Activated CD4-positive, alpha-beta memory T cell treated with anti-CD3 and anti-CD28 coated beads, Interleukin-2, amount 10 ng/mL, durations not matched to agents 7 days and 5 days (primary cell): ENCODE data around the gene AGAP2. TPM values are rescaled to one million over a fixed set of nuclear protein-coding genes. Genes with fewer than 3 reads are reported as not detected.
"Not testable (repeated sequence)": the region's sequence is repeated elsewhere in the genome, so short reads cannot be mapped to it uniquely, and the experiment has no call there.

Source experiments
- CTCF ChIA-PET: fragments of 350-600 bp; sonication (Branson Sonifier 250); formaldehyde crosslinking; loops from one replicate; lab custom pipeline; 2021; ENCODE audit warnings: antibody characterized with exemption, inconsistent platforms; lab: Charles Lee
- POLR2A ChIA-PET: fragments of 350-600 bp; sonication (Branson Sonifier 250); formaldehyde crosslinking; loops from one replicate; lab custom pipeline; 2021; ENCODE audit warnings: antibody characterized with exemption; lab: Charles Lee
- DNase-seq: peaks from one replicate; pipeline ENCODE4 v3.0.0-alpha.2; 2020
- H3K27ac Mint-ChIP-seq: one replicate; pipeline ENCODE4 v1.8.0; 2021; ENCODE audit warnings: mild to moderate bottlenecking, mixed read lengths
- H3K27me3 Mint-ChIP-seq: one replicate; pipeline ENCODE4 v1.8.0; 2021; ENCODE audit warnings: mixed read lengths
- H3K36me3 Mint-ChIP-seq: one replicate; pipeline ENCODE4 v1.8.0; 2021; ENCODE audit warnings: low read depth, mixed read lengths
- H3K4me1 Mint-ChIP-seq: one replicate; pipeline ENCODE4 v1.8.0; 2021; ENCODE audit warnings: mixed read lengths
- H3K4me3 Mint-ChIP-seq: one replicate; pipeline ENCODE4 v1.8.0; 2021; ENCODE audit warnings: mild to moderate bottlenecking, mixed read lengths
- H3K9me3 Mint-ChIP-seq: one replicate; pipeline ENCODE4 v1.8.0; 2021; ENCODE audit warnings: mixed read lengths
- total RNA-seq, 2 experiments: library from RNA; stranded (reverse); gene quantifications; one replicate each; pipeline ENCODE4 v1.2.3, GENCODE V29; 2021

Gene AGAP2
- total RNA-seq, 2 experiments from 2014 or later = 84.5 to 85.1 TPM

DNA sequence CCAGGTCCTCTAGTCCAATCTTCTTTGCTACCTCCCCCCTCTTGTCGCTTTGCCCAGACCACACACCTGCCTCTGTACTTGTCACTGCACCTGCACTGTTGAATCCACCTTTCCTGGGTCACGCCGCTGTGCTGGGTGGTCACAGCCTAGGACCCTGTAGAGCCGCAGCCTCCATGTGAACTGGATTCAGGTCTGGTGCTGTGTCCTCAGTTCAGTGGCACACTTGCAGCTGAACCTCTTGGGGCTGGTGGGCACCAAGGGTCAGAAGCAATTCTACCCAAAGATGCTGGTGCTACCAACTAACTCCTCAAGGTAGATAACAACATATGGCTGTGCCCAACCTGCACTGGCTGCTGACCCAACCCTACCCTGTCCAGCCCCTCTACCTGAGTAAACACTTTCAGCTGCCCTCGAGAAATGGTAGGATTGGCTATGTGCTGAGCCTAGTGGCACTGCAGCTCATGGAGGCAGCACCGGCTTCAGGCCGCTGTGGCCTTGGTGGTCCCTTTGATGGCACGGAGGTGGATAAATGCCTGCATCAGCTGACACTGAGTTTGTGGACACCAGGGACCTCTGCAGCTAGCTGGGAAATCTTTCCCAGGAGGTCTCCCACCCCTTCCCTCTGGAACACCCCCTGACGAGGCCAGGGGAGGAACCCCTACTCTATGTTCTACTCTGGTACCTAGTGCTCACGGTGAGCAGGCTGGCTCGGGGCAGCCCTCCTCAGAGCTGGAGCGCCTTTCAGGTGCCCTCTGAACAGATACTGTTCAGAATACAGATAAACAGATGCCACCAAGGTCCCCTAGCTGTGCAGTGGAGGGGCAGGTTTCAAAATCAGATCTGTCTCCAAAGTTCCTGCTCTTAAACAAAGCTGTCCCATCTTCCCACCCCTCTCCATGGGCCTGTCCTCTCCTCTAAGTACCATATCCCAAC, 14.3 kb downstream of the AGAP2 start:
- H3K4me1 Mint-ChIP-seq = peaks cover 2% of the 10 kb centered on the region
- peaks cover 60% of the 10 kb centered on the region for H3K36me3 Mint-ChIP-seq
- no peaks in the 10 kb centered on the region for H3K9me3 Mint-ChIP-seq
- H3K27ac Mint-ChIP-seq = peak overlapping the region; percentile 19
- H3K27me3 Mint-ChIP-seq = no peaks in the 10 kb centered on the region
- no peak for DNase-seq
- POLR2A ChIA-PET = interaction anchor here (0.9 to 2.8 kb wide), 7 partner anchors 8 to 30 kb away, joined by 3 to 12 read pairs (median 5); partner anchors contain the start of genes OS9 and TSPAN31
- H3K4me3 Mint-ChIP-seq = no peak overlapping the region
- CTCF ChIA-PET = interaction anchor here (0.7 kb wide), 1 partner anchor 32 kb away, joined by 4 read pairs; no protein-coding TSS in a partner anchor

DNA sequence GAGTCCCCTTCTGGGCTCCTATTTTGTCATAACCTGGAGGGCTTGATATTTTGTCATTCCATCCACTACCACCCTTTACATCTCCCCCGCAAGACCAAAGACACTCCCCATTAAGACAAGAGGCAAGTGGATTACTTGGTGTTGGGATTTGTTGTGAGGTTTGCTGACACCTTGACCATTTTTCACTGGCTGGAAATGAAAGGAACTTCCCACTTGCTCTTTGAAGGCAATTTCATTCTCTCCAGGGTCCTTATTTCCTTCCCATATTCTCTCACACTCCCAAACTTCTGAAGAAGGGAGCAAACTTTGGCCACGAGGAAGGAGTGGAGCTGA, 14.9 kb downstream of the AGAP2 start:
- H3K36me3 Mint-ChIP-seq = peaks cover 62% of the 10 kb centered on the region
- ChIA-PET POLR2A (interaction anchor here (0.9 to 2.8 kb wide), 6 partner anchors 9 to 30 kb away, joined by 3 to 12 read pairs (median 6); partner anchors contain the start of genes OS9 and TSPAN31), CTCF (interaction anchor here (0.9 kb wide), 1 partner anchor 140 kb away, joined by 4 read pairs; no protein-coding TSS in a partner anchor)

DNA sequence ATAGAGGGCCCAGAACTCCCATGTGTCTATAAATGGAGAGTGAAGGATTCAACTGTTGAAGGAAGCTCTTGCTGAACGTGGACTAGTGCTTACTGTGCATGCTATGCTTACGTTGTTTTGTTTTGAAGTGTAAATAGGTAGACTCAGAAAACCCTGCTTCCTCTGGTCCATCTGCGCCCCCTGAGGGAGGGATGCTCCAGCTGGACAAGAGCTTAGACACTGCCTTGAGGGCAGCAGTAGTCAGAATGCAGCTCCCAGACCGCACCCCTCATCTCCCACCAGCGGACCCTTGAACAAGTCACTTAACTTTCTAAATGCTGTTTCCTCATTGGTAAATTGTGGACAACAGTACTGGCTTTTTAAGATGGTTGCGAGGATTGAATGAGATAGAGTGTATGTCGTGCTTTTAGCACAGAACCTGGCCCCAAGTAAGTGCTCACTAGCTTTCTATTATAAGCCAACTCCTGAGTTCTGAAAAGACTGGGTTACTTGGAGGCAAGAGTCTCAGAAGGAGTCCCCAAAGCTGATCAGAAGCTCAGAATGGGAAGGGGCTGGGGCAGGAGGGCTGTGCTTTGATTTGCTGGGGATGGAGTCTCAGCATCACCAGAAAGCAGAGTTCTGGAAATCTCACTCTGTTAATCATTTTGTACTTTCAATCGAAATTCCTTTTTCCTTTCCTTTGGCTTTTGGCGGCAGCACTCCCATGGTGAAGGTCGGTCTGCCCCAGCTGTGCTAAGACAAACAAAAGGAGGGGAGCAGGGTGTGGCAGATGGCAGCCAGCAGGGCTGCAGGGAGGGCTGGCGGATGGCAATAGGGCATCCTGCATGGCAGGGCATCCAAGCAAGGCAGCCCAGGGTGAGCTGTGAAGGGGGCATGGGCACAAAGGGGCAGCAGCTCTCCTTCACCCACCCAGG, 15.6 kb downstream of the AGAP2 start:
- POLR2A ChIA-PET = interaction anchor here (1.0 to 2.8 kb wide), 8 partner anchors 9 to 29 kb away, joined by 3 to 12 read pairs (median 3); partner anchors contain the start of genes OS9 and TSPAN31
- Mint-ChIP-seq H3K36me3 (peaks cover 61% of the 10 kb centered on the region), H3K4me3 (no peak overlapping the region), H3K9me3 (no peaks in the 10 kb centered on the region), H3K27me3 (no peaks in the 10 kb centered on the region), H3K4me1 (peaks cover 2% of the 10 kb centered on the region), H3K27ac (peak overlapping the region; percentile 26)
- DNase-seq = no peak
- CTCF ChIA-PET = interaction anchor here (0.6 to 1.1 kb wide), 4 partner anchors 13 to 140 kb away, joined by 3 to 4 read pairs (median 4); no protein-coding TSS in a partner anchor

More for the DNA sequence above, 14.9 kb downstream of the AGAP2 start:
- no peak for DNase-seq
- Mint-ChIP-seq H3K4me1 (peaks cover 2% of the 10 kb centered on the region), H3K27me3 (no peaks in the 10 kb centered on the region), H3K27ac (no peak overlapping the region), H3K4me3 (no peak overlapping the region), H3K9me3 (no peaks in the 10 kb centered on the region)

DNA sequence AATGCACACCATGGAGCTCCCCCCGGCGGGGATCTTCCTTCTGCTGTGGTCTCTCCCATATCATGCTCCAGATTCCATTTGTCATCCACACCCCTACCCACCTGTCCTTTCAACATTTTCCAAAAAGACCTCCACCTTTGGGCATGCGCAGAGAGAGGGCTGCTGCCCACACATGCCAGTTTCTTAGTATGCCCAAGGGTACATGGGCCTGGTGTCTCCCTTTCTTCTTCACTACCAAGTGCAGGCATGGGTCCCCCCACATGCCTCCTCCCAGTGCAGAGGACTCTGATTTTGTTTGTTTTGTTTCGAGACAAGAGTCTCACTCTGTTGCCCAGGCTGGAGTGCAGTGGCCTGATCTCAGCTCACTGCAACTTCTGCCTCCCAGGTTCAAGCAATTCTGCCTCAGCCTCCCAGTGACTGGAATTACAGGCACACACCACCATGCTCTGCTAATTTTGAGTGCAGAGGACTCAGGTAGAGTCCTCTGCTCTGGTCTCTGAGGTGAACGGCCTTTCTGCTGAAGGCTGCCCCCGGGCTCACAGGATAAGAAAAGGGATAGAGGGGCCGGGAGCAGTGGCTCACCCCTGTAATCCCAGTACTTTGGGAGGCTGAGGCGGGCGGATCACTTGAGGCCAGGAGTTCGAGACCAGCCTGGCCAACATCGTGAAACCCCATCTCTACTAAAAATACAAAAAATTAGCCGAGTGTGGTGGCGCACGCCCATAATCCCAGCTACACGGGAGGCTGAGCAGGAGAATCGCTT, 16.5 kb downstream of the AGAP2 start:
- ChIA-PET CTCF (interaction anchor here (1.1 kb wide), 1 partner anchor 19 kb away, joined by 3 read pairs; no protein-coding TSS in a partner anchor), POLR2A (interaction anchor here (0.7 to 3.4 kb wide), 11 partner anchors 8 to 28 kb away, joined by 3 to 27 read pairs (median 4); partner anchors contain the start of gene OS9)
- not testable (repeated sequence) for H3K4me1 Mint-ChIP-seq, H3K9me3 Mint-ChIP-seq, DNase-seq, H3K27me3 Mint-ChIP-seq, H3K4me3 Mint-ChIP-seq, H3K27ac Mint-ChIP-seq
- H3K36me3 Mint-ChIP-seq = peaks cover 56% of the 10 kb centered on the region

DNA sequence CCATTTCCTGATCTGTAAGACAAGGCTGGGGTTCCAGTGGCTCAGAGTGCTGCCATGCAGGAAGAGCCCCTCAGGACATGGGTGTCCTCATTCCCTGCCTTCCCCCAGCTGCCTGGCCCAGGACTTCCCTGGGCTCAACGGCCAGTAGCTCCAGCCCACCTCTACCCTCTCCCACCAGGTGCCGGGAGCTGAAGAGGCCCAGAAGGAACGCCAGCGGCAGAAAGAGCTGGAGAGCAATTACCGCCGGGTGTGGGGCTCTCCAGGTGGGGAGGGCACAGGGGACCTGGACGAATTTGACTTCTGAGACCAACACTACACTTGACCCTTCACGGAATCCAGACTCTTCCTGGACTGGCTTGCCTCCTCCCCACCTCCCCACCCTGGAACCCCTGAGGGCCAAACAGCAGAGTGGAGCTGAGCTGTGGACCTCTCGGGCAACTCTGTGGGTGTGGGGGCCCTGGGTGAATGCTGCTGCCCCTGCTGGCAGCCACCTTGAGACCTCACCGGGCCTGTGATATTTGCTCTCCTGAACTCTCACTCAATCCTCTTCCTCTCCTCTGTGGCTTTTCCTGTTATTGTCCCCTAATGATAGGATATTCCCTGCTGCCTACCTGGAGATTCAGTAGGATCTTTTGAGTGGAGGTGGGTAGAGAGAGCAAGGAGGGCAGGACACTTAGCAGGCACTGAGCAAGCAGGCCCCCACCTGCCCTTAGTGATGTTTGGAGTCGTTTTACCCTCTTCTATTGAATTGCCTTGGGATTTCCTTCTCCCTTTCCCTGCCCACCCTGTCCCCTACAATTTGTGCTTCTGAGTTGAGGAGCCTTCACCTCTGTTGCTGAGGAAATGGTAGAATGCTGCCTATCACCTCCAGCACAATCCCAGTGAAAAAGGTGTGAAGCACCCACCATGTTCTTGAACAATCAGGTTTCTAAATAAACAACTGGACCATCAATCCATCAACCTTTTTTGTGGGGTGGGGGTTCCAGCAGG, 17.6 kb downstream of the AGAP2 start:
- Mint-ChIP-seq H3K4me1 (peaks cover 2% of the 10 kb centered on the region), H3K4me3 (no peak overlapping the region), H3K27me3 (no peaks in the 10 kb centered on the region), H3K36me3 (peaks cover 57% of the 10 kb centered on the region), H3K9me3 (no peaks in the 10 kb centered on the region), H3K27ac (no peak overlapping the region)
- ChIA-PET POLR2A (interaction anchor here (1.3 to 3.4 kb wide), 9 partner anchors 9 to 36 kb away, joined by 3 to 27 read pairs (median 4); partner anchors contain the start of genes OS9 and TSPAN31), CTCF (no interaction called here)
- no peak for DNase-seq

DNA sequence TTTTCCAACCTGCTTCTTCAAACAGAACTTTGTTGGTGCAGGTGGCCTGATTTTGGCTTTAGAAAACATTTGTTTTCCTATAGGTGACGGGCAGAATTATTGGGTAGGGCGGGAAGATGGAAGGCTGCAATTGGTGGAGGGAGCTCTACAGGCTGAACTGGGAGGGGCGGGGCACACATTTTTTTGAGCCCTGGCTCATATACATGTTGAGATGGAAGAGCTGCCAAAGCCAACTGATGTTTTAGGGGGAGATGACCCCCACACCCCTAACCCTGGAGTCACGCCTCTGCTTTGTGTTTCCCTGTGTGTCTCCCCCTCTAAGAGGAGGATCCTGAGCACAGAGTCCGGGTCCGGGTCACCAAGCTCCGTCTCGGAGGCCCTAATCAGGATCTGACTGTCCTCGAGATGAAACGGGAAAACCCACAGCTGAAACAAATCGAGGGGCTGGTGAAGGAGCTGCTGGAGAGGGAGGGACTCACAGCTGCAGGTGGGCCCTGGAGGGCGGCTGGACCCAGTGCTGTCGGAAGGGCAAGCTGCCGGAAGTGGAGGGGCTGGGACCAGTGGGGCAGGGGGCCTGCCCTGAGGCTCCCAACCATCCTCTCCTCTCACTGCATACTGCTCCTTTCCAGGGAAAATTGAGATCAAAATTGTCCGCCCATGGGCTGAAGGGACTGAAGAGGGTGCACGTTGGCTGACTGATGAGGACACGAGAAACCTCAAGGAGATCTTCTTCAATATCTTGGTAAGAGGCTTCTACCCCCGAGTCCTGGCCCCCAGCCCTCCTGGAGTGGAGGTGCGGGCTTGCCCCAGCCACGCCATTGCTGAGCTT, 18.6 kb downstream of the AGAP2 start:
- Mint-ChIP-seq H3K36me3 (peaks cover 58% of the 10 kb centered on the region), H3K27me3 (no peaks in the 10 kb centered on the region), H3K4me3 (no peak overlapping the region), H3K4me1 (peaks cover 1% of the 10 kb centered on the region), H3K9me3 (no peaks in the 10 kb centered on the region), H3K27ac (no peak overlapping the region)
- POLR2A ChIA-PET = interaction anchor here (0.6 to 3.4 kb wide), 10 partner anchors 10 to 188 kb away, joined by 3 to 27 read pairs (median 4); partner anchors contain the start of genes OS9 and TSPAN31
- CTCF ChIA-PET = interaction anchor here (1.5 kb wide), 1 partner anchor 22 kb away, joined by 6 read pairs; no protein-coding TSS in a partner anchor
- no peak for DNase-seq

DNA sequence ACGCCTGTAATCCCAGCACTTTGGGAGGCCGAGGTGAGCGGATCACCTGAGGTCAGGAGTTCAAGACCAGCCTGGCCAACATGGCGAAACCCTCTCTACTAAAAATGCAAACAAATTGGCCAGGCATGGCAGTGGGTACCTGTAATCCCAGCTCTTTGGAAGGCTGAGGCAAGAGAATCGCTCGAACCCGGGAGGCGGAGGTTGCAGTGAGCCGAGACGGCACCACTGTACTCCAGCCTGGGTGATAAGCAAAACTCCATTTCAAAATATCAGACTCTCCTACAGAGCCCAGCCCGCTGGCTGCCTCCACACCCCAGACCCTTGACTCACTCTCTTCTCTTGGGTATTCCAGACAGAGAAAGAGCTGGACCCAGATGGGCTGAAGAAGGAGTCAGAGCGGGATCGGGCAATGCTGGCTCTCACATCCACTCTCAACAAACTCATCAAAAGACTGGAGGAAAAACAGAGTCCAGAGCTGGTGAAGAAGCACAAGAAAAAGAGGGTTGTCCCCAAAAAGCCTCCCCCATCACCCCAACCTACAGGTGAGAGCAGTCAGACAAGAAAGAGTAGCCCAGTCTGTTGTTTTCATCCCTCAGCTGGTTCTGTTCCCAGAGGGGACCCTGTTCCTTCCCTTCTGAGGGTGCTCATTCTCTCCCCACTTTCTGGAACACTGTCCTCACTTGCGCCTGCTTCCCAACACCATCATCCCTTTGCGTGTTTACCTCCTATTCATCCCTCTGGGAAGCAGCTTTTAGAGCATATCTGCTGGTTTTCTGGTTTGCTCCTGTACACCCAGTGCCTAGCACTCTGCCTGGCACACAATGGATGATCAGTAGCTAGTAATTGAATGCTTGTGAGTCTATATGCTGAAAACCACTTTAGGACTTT, 19.7 kb downstream of the AGAP2 start:
- H3K4me3 Mint-ChIP-seq = no peak overlapping the region
- peaks cover 53% of the 10 kb centered on the region for H3K36me3 Mint-ChIP-seq
- H3K9me3 Mint-ChIP-seq = no peaks in the 10 kb centered on the region
- no peaks in the 10 kb centered on the region for H3K4me1 Mint-ChIP-seq
- DNase-seq = no peak
- no peaks in the 10 kb centered on the region for H3K27me3 Mint-ChIP-seq
- CTCF ChIA-PET = interaction anchor here (1.5 kb wide), 1 partner anchor 23 kb away, joined by 6 read pairs; no protein-coding TSS in a partner anchor
- H3K27ac Mint-ChIP-seq = no peak overlapping the region
- POLR2A ChIA-PET = interaction anchor here (0.8 to 3.4 kb wide), 9 partner anchors 9 to 135 kb away, joined by 3 to 27 read pairs (median 4); partner anchors contain the start of genes CDK4, OS9 and TSPAN31

DNA sequence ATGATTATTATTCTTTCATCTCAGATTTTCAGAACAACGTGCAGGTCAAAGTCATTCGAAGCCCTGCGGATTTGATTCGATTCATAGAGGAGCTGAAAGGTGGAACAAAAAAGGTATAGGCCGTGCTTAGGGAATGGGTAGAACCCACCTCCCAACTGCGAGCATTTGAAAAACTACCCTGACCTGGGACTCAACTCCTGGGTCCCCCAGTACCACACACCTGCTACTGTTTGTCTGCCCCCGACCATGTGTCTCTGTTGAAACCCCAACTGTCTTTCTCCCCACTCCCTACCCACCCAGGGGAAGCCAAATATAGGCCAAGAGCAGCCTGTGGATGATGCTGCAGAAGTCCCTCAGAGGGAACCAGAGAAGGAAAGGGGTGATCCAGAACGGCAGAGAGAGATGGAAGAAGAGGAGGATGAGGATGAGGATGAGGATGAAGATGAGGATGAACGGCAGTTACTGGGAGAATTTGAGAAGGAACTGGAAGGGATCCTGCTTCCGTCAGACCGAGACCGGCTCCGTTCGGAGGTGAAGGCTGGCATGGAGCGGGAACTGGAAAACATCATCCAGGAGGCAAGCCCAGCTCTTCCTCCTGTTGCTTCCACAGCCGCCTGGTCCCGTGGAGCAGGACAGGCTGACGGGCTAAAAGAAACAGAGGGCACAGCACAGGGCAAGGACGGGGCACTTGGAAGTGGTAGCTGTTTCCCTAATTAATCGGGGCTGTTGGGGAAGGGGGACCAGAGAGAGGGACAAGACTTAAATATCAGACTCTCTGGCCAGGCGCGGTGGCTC, 20.5 kb downstream of the AGAP2 start:
- H3K9me3 Mint-ChIP-seq = no peaks in the 10 kb centered on the region
- H3K27ac Mint-ChIP-seq = no peak overlapping the region
- CTCF ChIA-PET = no interaction called here
- H3K36me3 Mint-ChIP-seq = peaks cover 53% of the 10 kb centered on the region
- no peak overlapping the region for H3K4me3 Mint-ChIP-seq
- no peaks in the 10 kb centered on the region for H3K27me3 Mint-ChIP-seq
- no peak for DNase-seq
- POLR2A ChIA-PET = interaction anchor here (0.6 to 1.7 kb wide), 4 partner anchors 8 to 238 kb away, joined by 3 to 4 read pairs (median 4); partner anchors contain the start of gene ARHGAP9
- no peaks in the 10 kb centered on the region for H3K4me1 Mint-ChIP-seq

DNA sequence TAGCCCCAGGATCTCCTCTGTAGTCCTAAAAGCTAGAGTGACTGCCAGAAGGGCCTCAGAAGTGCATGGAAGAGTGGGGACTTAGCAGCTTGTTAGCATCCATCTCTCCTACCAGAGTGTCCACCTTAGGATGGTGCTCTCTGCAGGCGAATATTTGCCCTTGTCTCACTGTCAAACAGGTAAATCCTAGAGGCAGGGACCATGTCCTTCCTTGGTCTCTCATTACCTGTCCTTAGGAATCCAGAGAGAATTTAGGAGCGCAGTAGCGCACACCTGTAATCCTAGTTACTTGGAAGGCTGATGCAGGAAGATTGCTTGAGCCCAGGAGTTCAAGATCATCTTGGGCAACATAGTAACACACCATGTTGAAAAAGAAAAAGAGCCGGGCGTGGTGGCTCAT, 21.4 kb downstream of the AGAP2 start:
- no peak for DNase-seq
- no peaks in the 10 kb centered on the region for H3K9me3 Mint-ChIP-seq
- no peaks in the 10 kb centered on the region for H3K27me3 Mint-ChIP-seq
- no peak overlapping the region for H3K27ac Mint-ChIP-seq
- CTCF ChIA-PET = no interaction called here
- peaks cover 58% of the 10 kb centered on the region for H3K36me3 Mint-ChIP-seq
- no peaks in the 10 kb centered on the region for H3K4me1 Mint-ChIP-seq
- H3K4me3 Mint-ChIP-seq = no peak overlapping the region
- POLR2A ChIA-PET = interaction anchor here (2.1 kb wide), 1 partner anchor 24 kb away, joined by 6 read pairs; no protein-coding TSS in a partner anchor
